ENCODE results near the gene TNS2.
A peak's percentile ranks its signal among the peaks of the same experiment; 100 is the strongest.

TNS2 gene

GRCh38 chr12:53050426-53051057, 677 bp downstream of the TNS2 start:
- DNase-seq (ENCODE audit: low read depth) = no peak
- peak overlapping the region; percentile 93 for H3K4me3 ChIP-seq (ENCODE audit: low read length)
- no peak for TF ChIP-seq CTCF (conservative IDR thresholded peaks at IDR 0.05; ENCODE audit: low read length)

DNA sequence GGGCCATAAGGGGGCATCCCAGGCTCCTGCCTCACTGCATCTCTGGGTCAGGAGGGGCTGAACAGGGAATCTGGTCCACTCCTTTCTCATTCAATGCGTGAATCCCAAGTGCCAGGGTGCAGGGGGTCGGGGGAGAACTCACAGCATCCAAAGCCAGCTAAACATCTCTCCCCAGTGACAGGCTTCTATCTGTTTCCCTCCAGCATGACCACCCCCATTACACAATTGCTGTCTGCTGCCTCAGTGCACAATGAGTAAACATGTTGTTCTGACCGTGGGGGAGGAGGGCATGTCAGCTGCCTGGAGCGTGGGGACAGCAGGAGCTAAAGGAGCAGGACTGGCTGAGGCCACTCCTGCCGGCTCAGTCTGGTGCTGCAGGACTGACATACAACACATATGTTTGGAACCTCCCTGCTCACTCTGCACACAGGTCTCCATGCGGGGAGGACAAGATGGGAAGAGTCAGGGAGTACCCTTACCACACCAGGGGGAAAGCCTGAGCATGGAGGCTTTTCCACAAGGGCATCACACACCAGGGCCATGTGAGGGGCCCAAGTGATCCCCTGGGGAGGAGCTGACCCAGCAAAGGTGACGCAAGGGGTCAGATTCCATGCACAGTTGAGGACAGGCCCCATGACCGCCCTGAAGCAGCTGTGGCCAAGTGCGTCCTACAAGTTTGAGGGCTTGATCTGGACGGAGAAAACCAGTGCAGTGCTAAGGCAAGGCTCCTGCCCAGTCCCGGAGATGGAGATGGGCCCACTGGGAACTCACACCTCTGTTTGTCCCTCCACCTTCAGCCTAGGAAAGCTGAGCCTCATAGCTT, 1.4 kb downstream of the TNS2 start:
- peak; percentile 29 for TF ChIP-seq CTCF (conservative IDR thresholded peaks at IDR 0.05; ENCODE audit: low read length)
- peak; percentile 74 for DNase-seq (ENCODE audit: low read depth)
- H3K4me3 ChIP-seq (ENCODE audit: low read length) = peak overlapping the region; percentile 93

DNA sequence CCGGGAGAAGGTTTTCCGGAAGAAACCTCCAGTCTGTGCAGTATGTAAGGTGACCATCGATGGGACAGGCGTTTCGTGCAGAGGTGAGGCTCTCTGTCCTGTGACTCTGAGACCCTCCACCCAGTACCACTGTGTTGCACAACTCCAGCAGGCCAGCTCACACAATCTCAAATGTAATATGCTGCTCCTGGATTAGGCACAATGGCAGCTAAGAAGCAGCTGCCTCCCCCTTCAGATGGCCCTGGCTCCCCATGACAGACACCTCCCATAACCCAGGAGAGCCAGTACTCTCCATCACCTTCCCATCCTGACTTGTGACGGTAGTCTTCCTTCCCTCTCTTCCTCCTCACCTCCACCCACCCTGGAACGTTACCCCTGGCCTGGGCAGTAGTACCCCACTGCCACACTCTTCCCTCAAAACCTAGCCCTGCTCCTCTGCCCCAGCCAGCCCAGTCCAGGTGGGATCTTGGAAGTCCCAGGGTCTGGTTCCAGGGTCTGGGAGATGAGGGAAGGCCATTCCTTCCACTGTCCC, 2.1 kb downstream of the TNS2 start:
- H3K4me3 ChIP-seq (ENCODE audit: low read length) = peak overlapping the region; percentile 93
- no peak for TF ChIP-seq CTCF (conservative IDR thresholded peaks at IDR 0.05; ENCODE audit: low read length)
- DNase-seq (ENCODE audit: low read depth) = no peak

DNA sequence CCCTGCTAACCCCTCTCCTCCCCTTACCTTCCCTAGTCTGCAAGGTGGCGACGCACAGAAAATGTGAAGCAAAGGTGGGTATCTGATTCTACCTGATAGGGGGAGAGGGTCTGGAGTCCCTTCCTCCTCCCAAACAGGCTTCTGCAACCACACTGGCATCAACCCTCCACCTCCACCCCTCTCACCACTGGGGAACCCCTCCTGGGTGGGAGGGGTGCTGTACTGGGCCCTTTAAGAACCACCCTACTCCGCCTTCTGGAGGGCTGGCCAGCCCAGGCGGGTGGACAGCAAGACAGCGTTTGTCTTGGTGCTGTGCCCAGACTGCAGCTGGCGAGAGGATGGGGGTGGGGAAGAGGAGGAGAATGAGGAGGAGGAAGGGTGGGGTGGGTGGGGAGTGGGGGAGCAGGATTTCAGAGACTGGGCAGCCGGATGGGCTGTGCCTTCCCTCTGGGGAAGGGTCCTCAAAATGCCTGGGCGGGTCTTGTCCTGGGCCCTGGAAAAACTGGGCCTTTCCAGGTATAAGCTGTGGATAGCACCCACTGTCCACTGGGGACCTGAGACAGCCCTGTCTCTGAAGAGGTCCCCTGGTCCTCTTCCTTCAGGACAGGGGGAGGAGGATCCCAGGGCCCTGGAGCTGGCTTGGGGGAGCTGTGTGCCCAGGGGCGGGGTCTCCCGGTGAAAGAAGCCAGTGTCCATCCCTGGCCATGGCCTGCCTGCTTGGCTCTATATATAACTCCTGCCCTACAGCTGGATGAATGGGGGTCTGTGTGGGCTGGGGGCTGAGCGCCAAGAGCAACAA, 2.8 kb downstream of the TNS2 start:
- TF ChIP-seq CTCF (conservative IDR thresholded peaks at IDR 0.05; ENCODE audit: low read length) = no peak
- DNase-seq (ENCODE audit: low read depth) = peak; percentile 84
- peak overlapping the region; percentile 93 for H3K4me3 ChIP-seq (ENCODE audit: low read length)

GRCh38 chr12:53053218-53054111, 3.6 kb downstream of the TNS2 start:
- peak; percentile 61 for TF ChIP-seq CTCF (conservative IDR thresholded peaks at IDR 0.05; ENCODE audit: low read length)
- H3K4me3 ChIP-seq (ENCODE audit: low read length) = peak overlapping the region; percentile 46
- DNase-seq (ENCODE audit: low read depth) = no peak

Data from AG10803 (cell line).